IMR-90 (cell line): ENCODE measurements around the gene PROKR2. TPM values are rescaled to one million over a fixed set of nuclear protein-coding genes. Genes with fewer than 3 reads are reported as not detected.

ENCODE experiments used
- ATAC-seq: fragments of 200-7000 bp; cut with Tn5 transposase; 2 replicates; pipeline ENCODE4 v1.9.1; 2020; ENCODE audit warnings: low read depth, mild to moderate bottlenecking, moderate library complexity
- BruUV-seq: library from RNA; stranded (reverse); fragments of 400-500 nt; replicated peaks from 2 replicates; lab custom pipeline; 2021; lab: Mats Ljungman, UMichigan
- CTCF ChIA-PET: fragments of 300-600 bp; formaldehyde crosslinking; extraction: SDS; loops from one replicate; lab custom pipeline; 2021; ENCODE audit warnings: antibody characterized with exemption; lab: Yijun Ruan, JAX
- POLR2A ChIA-PET: fragments of 300-600 bp; sonication (Branson Sonifier 250); formaldehyde crosslinking; loops from one replicate; lab custom pipeline; 2022; ENCODE audit warnings: antibody characterized with exemption; ENCODE audit not compliant: unreplicated experiment; lab: Charles Lee
- DNase-seq: peaks from one replicate; pipeline ENCODE4 v3.0.0; 2013
- H2AFZ ChIP-seq: replicated peaks from 2 replicates; pipeline ENCODE3; 2013; ENCODE audit warnings: low read length, mild to moderate bottlenecking; ENCODE audit not compliant: poor library complexity
- H2AK5ac ChIP-seq: 2 replicates; pipeline ENCODE4 v1.6.1; 2013; ENCODE audit warnings: low read depth, low read length, inconsistent platforms
- H2AK9ac ChIP-seq: replicated peaks from 2 replicates; pipeline ENCODE3; 2013; ENCODE audit warnings: mild to moderate bottlenecking, low read depth, low read length, moderate library complexity; ENCODE audit not compliant: poor library complexity
- H2BK120ac ChIP-seq: 2 replicates; pipeline ENCODE4 v1.6.1; 2013; ENCODE audit warnings: low read depth, low read length, inconsistent platforms
- H2BK15ac ChIP-seq: 3 replicates; pipeline ENCODE4 v1.6.1; 2013; ENCODE audit warnings: low read depth, low read length, inconsistent platforms
- H2BK20ac ChIP-seq: 2 replicates; pipeline ENCODE4 v1.6.1; 2013; ENCODE audit warnings: low read depth, mild to moderate bottlenecking, inconsistent platforms, low read length, moderate library complexity
- H2BK5ac ChIP-seq: 2 replicates; pipeline ENCODE4 v1.6.1; 2013; ENCODE audit warnings: mild to moderate bottlenecking, low read depth, low read length, inconsistent platforms; ENCODE audit not compliant: poor library complexity, severe bottlenecking
- H3K14ac ChIP-seq: replicated peaks from 2 replicates; pipeline ENCODE4 v1.6.1; 2013; ENCODE audit warnings: low read depth, low read length, inconsistent platforms
- H3K18ac ChIP-seq: 2 replicates; pipeline ENCODE4 v1.6.1; 2013; ENCODE audit warnings: low read depth, low read length, control low read depth
- H3K23ac ChIP-seq: 2 replicates; pipeline ENCODE4 v1.6.1; 2013; ENCODE audit warnings: low read depth, low read length, inconsistent platforms
- H3K27ac ChIP-seq: 2 replicates; pipeline ENCODE4 v1.5.1; 2013; ENCODE audit warnings: mild to moderate bottlenecking, control low read depth, low read length; ENCODE audit not compliant: insufficient read depth
- H3K27me3 ChIP-seq: 2 replicates; pipeline ENCODE4 v1.6.1; 2013; ENCODE audit warnings: low read length; ENCODE audit not compliant: control insufficient read depth, insufficient read depth
- H3K36me3 ChIP-seq: 2 replicates; pipeline ENCODE4 v1.6.1; 2013; ENCODE audit warnings: low read length, mixed read lengths; ENCODE audit not compliant: control insufficient read depth, insufficient read depth
- H3K4ac ChIP-seq: 2 replicates; pipeline ENCODE4 v1.6.1; 2013; ENCODE audit warnings: low read depth, low read length, inconsistent platforms
- H3K4me1 ChIP-seq: 2 replicates; pipeline ENCODE4 v1.6.1; 2013; ENCODE audit warnings: low read length, mixed read lengths; ENCODE audit not compliant: control insufficient read depth, insufficient read depth
- H3K4me2 ChIP-seq: 2 replicates; pipeline ENCODE4 v1.6.1; 2013; ENCODE audit warnings: low read depth, mild to moderate bottlenecking, control low read depth, low read length, moderate library complexity
- H3K4me3 ChIP-seq: 2 replicates; pipeline ENCODE4 v1.5.1; 2013; ENCODE audit warnings: low read depth, mild to moderate bottlenecking, control low read depth, low read length, moderate library complexity; ENCODE audit not compliant: insufficient read depth
- H3K56ac ChIP-seq: 2 replicates; pipeline ENCODE4 v1.6.1; 2013; ENCODE audit warnings: low read length, inconsistent platforms; ENCODE audit not compliant: insufficient read depth; ENCODE audit errors: extremely low read depth
- H3K79me1 ChIP-seq, 2 experiments: 2 replicates each; pipeline ENCODE4 v1.6.1; 2013; ENCODE audit warnings: low read length in 2 of 2, inconsistent platforms in 1 of 2, low read depth in 1 of 2
- H3K9ac ChIP-seq: 2 replicates; pipeline ENCODE4 v1.6.1; 2013; ENCODE audit warnings: low read depth, low read length, control low read depth
- H3K9me1 ChIP-seq: 2 replicates; pipeline ENCODE4 v1.6.1; 2013; ENCODE audit warnings: low read length, inconsistent platforms; ENCODE audit not compliant: insufficient read depth
- H3K9me3 ChIP-seq: 2 replicates; pipeline ENCODE4 v1.6.1; 2013; ENCODE audit warnings: low read length; ENCODE audit not compliant: control insufficient read depth, insufficient read depth
- H4K20me1 ChIP-seq: 2 replicates; pipeline ENCODE4 v1.6.1; 2013; ENCODE audit warnings: low read length, inconsistent platforms; ENCODE audit not compliant: insufficient read depth
- H4K5ac ChIP-seq: 2 replicates; pipeline ENCODE4 v1.6.1; 2013; ENCODE audit warnings: mild to moderate bottlenecking, low read depth, low read length, control low read depth
- H4K8ac ChIP-seq, 2 experiments: 2 replicates each; pipeline ENCODE4 v1.6.1; 2013; ENCODE audit warnings: low read depth in 2 of 2, low read length in 2 of 2, control low read depth in 1 of 2, inconsistent platforms in 1 of 2
- H4K91ac ChIP-seq: 2 replicates; pipeline ENCODE4 v1.6.1; 2013; ENCODE audit warnings: low read depth, low read length, inconsistent platforms; ENCODE audit not compliant: insufficient read depth
- ELK1 ChIP-seq: fragments of 150-350 bp; IDR thresholded peaks from 2 replicates; pipeline ENCODE4 v1.6.1; 2016; ENCODE audit warnings: low read depth, mild to moderate bottlenecking, low read length, moderate library complexity, borderline replicate concordance
- RAD21 ChIP-seq: IDR thresholded peaks from 2 replicates; pipeline ENCODE4 v1.6.1; 2012; ENCODE audit warnings: low read length, improper control_type of control experiment
- WGBS, 2 experiments: methylation state at CpG; one replicate each; pipeline versions ENCODE4 v1.1.5 to v1.1.7; 2013; ENCODE audit warnings: missing lambda C conversion rate in 2 of 2; ENCODE audit not compliant: insufficient read length in 1 of 2; ENCODE audit errors: extremely low coverage in 2 of 2; 5-methylcytosine and 5-hydroxymethylcytosine counted together
- dilution Hi-C: fragments of 300-500 bp; cut with HindIII; formaldehyde crosslinking; loops from one replicate; pipeline ENCODE4 v1.14.3; 2018; ENCODE audit warnings: low sequenced_read_pairs; ENCODE audit not compliant: unreplicated experiment
- in situ Hi-C: fragments of 300-500 bp; cut with MboI; formaldehyde crosslinking; loops from 3 replicates; pipeline ENCODE4 v1.14.3; 2019; ENCODE audit warnings: low sequenced_read_pairs, inconsistent platforms, mixed read lengths
- intact Hi-C: fragments of 100-400 bp; cut with micrococcal nuclease; formaldehyde crosslinking; loops from 2 replicates; pipeline ENCODE4 v1.10.0; 2022
- polyA plus RNA-seq, 3 experiments: library from polyadenylated mRNA; depleted of rRNA; stranded (reverse); fragments of >200 nt; gene quantifications; 2 replicates each; pipeline ENCODE4 v1.2.3, GENCODE V29; 2012; ENCODE audit warnings: low replicate concordance in 1 of 3
- total RNA-seq: library from RNA; depleted of rRNA; stranded (reverse); fragments of >200 nt; gene quantifications from 2 replicates; pipeline ENCODE4 v1.2.3, GENCODE V29; 2012

Gene PROKR2
- total and polyA plus RNA-seq, 2 of the 4 experiments (the other 2 are of a cell fraction), result not detected

GRCh38 chr20:5364136-5364821 is 47.5 kb upstream of the PROKR2 start:
- no peak overlapping the region for H3K56ac ChIP-seq
- H3K9me1 ChIP-seq, result no peaks in the 10 kb centered on the region
- no peak overlapping the region for H2BK15ac ChIP-seq
- H3K4me2 ChIP-seq, result no peak overlapping the region
- H2AK5ac ChIP-seq, result no peak overlapping the region
- no peak overlapping the region for H2BK120ac ChIP-seq
- in situ Hi-C loops, result no loop called here
- no peaks in the 10 kb centered on the region for H3K27me3 ChIP-seq
- H3K79me1 ChIP-seq, result no peaks in the 10 kb centered on the region
- no peaks in the 10 kb centered on the region for H3K4me1 ChIP-seq
- 0 out of 2 replicates have a peak, but pooled peaks cover 3% of the 10 kb centered on the region for H3K9me3 ChIP-seq
- no peaks in the 10 kb centered on the region for H3K36me3 ChIP-seq
- intact Hi-C loops, result no loop called here
- no peak overlapping the region for H4K91ac ChIP-seq
- H3K9ac ChIP-seq, result no peak overlapping the region
- no peak overlapping the region for H3K23ac ChIP-seq
- ATAC-seq, result no peak
- H4K5ac ChIP-seq, result no peak overlapping the region
- H2AFZ ChIP-seq, result no peak overlapping the region
- H3K4ac ChIP-seq, result no peak overlapping the region
- no peak overlapping the region for H2AK9ac ChIP-seq
- no peak for TF ChIP-seq ELK1
- TF ChIP-seq RAD21, result no peak
- no peak overlapping the region for H3K27ac ChIP-seq
- no peak for DNase-seq
- no peak overlapping the region for H2BK20ac ChIP-seq
- no TSS peak for BruUV-seq
- H3K14ac ChIP-seq, result no peak overlapping the region
- dilution Hi-C loops, result no loop called here
- no peak overlapping the region for H3K4me3 ChIP-seq
- no peaks in the 10 kb centered on the region for H4K20me1 ChIP-seq
- no peak overlapping the region for H4K8ac ChIP-seq
- no peak overlapping the region for H2BK5ac ChIP-seq
- CTCF ChIA-PET, result no interaction called here
- POLR2A ChIA-PET, result no interaction called here
- WGBS, 2 experiments, result no CpG with 5 or more reads among the region's 4 CpGs
- no peak overlapping the region for H3K18ac ChIP-seq
